ENCODE results near the gene RCSD1.
A peak's percentile ranks its signal among the peaks of the same experiment; 100 is the strongest.

The RCSD1 gene

GRCh38 chr1:167645625-167646414 is 15.8 kb downstream of the RCSD1 start:
- no peak overlapping the region for H2BK5ac ChIP-seq (ENCODE audit: low read length)
- no CpG with 5 or more reads among the region's 15 CpGs for WGBS, 2 donors (ENCODE audit: extremely low coverage in 2 of 2, insufficient read length in 2 of 2, insufficient replicate concordance in 1 of 2)
- peak overlapping the region; percentile 23 for H2AK5ac ChIP-seq (ENCODE audit: low read depth, low read length)
- H3K4me2 ChIP-seq (ENCODE audit: insufficient read depth, low read length, poor library complexity, severe bottlenecking) = no peak overlapping the region
- H3K4me3 ChIP-seq (ENCODE audit: low read length in 2 of 2) = no peak overlapping the region
- peaks cover 0 to 11% (median 0%) of the 10 kb centered on the region in 3 experiments for H3K27me3 ChIP-seq (ENCODE audit: control insufficient read depth in 3 of 3, insufficient read depth in 3 of 3, low read depth in 1 of 3, low read length in 3 of 3)
- no peaks in the 10 kb centered on the region for H3K79me1 ChIP-seq (ENCODE audit: low read depth, low read length)
- no peak overlapping the region for H3K14ac ChIP-seq (ENCODE audit: low read length)
- H3K9ac ChIP-seq (ENCODE audit: low read depth, low read length, poor library complexity) = no peak overlapping the region
- no peak for DNase-seq (ENCODE audit: low spot score)
- no peak overlapping the region for H2BK12ac ChIP-seq (ENCODE audit: low read length)
- H3K18ac ChIP-seq (ENCODE audit: low read length) = peak overlapping the region; percentile 76
- H3K9me3 ChIP-seq (replicated peaks in 1 of 2; ENCODE audit: control insufficient read depth in 2 of 2, insufficient read depth in 1 of 2, low read depth in 1 of 2, low read length in 2 of 2) = no peaks in the 10 kb centered on the region
- H3K36me3 ChIP-seq (replicated peaks in 1 of 2; ENCODE audit: control insufficient read depth in 2 of 2, insufficient read depth in 2 of 2, low read length in 2 of 2) = no peaks in the 10 kb centered on the region
- H3K4ac ChIP-seq (ENCODE audit: low read length) = no peak overlapping the region
- H3K4me1 ChIP-seq (ENCODE audit: control insufficient read depth in 2 of 2, insufficient read depth in 1 of 2, low read depth in 1 of 2, low read length in 2 of 2) = peaks cover 0 to 5% of the 10 kb centered on the region in 2 donors
- H2AFZ ChIP-seq (ENCODE audit: low read length) = no peak overlapping the region
- H4K8ac ChIP-seq (ENCODE audit: low read depth, low read length) = no peak overlapping the region
- no peak overlapping the region for H4K91ac ChIP-seq (ENCODE audit: low read depth, low read length, poor library complexity)
- peak overlapping the region; percentile 51 for H2BK15ac ChIP-seq (ENCODE audit: low read length)
- H3K27ac ChIP-seq (replicated peaks; ENCODE audit: low read length) = no peak overlapping the region
- no peak overlapping the region for H2BK120ac ChIP-seq (ENCODE audit: low read depth, low read length)
- H3K23ac ChIP-seq (ENCODE audit: low read depth, low read length, poor library complexity) = peak overlapping the region; percentile 21

GRCh38 chr1:167648252-167648849 is 18.3 kb downstream of the RCSD1 start:
- H3K23ac ChIP-seq (ENCODE audit: low read depth, low read length, poor library complexity) = no peak overlapping the region
- H2AFZ ChIP-seq (ENCODE audit: low read length) = no peak overlapping the region
- no peak for DNase-seq (ENCODE audit: low spot score)
- no peak overlapping the region for H3K18ac ChIP-seq (ENCODE audit: low read length)
- H3K27ac ChIP-seq (replicated peaks; ENCODE audit: low read length) = no peak overlapping the region
- no peak overlapping the region for H3K9ac ChIP-seq (ENCODE audit: low read depth, low read length, poor library complexity)
- H2BK15ac ChIP-seq (ENCODE audit: low read length) = no peak overlapping the region
- H3K9me3 ChIP-seq (replicated peaks in 1 of 2; ENCODE audit: control insufficient read depth in 2 of 2, insufficient read depth in 1 of 2, low read depth in 1 of 2, low read length in 2 of 2) = no peaks in the 10 kb centered on the region
- WGBS, 2 donors (ENCODE audit: extremely low coverage in 2 of 2, insufficient read length in 2 of 2, insufficient replicate concordance in 1 of 2) = no CpG with 5 or more reads among the region's 5 CpGs
- no peak overlapping the region for H2BK120ac ChIP-seq (ENCODE audit: low read depth, low read length)
- H2AK5ac ChIP-seq (ENCODE audit: low read depth, low read length) = no peak overlapping the region
- H3K4me2 ChIP-seq (ENCODE audit: insufficient read depth, low read length, poor library complexity, severe bottlenecking) = no peak overlapping the region
- H4K91ac ChIP-seq (ENCODE audit: low read depth, low read length, poor library complexity) = no peak overlapping the region
- H3K14ac ChIP-seq (ENCODE audit: low read length) = no peak overlapping the region
- no peak overlapping the region for H4K8ac ChIP-seq (ENCODE audit: low read depth, low read length)
- no peak overlapping the region for H2BK5ac ChIP-seq (ENCODE audit: low read length)
- no peaks in the 10 kb centered on the region for H3K36me3 ChIP-seq (replicated peaks in 1 of 2; ENCODE audit: control insufficient read depth in 2 of 2, insufficient read depth in 2 of 2, low read length in 2 of 2)
- peaks cover 0 to 18% (median 0%) of the 10 kb centered on the region in 3 experiments for H3K27me3 ChIP-seq (ENCODE audit: control insufficient read depth in 3 of 3, insufficient read depth in 3 of 3, low read depth in 1 of 3, low read length in 3 of 3)
- H3K79me1 ChIP-seq (ENCODE audit: low read depth, low read length) = no peaks in the 10 kb centered on the region
- H3K4ac ChIP-seq (ENCODE audit: low read length) = no peak overlapping the region
- H3K4me1 ChIP-seq (ENCODE audit: control insufficient read depth in 2 of 2, insufficient read depth in 1 of 2, low read depth in 1 of 2, low read length in 2 of 2) = peaks cover 0 to 2% of the 10 kb centered on the region in 2 donors
- no peak overlapping the region for H2BK12ac ChIP-seq (ENCODE audit: low read length)
- H3K4me3 ChIP-seq (ENCODE audit: low read length in 2 of 2) = no peak overlapping the region

DNA sequence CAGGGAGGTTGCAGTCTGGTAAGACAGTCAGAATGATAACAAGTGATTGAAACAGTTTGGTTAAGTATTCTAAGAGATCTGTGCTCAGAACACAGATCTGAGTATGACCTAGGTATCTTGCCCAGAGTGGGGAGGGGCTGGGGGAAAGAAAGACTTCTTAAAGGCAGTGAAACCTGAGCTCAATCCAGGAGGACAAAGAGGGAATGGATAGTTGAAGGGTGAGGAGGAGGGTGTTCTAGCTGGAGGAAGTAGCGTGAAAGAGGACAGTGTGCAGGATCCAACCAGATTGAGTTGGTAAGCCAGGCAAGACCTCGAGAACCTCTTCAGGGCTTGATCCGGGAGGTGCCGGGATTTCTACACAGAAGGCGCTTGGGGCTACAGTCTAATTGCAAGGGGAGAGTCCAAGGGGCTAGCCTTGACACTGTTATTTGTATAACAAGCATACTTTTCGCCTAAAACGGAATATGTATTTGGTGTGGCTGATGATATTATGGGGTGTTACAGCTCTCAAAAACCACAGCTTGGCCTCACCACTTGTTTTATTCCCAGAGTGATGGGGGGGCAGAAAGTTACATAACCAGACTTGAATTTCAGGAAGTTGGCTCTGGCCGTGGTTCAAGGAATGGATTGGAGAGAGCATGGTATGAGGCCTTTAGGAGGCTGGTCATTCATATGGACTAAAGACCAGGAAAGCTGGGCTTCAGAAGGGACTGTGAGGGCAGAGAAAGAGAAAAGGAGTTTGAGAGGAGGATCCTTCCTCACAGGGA is 19.1 kb downstream of the RCSD1 start:
- Histone ChIP-seq H3K4me3 (ENCODE audit: low read length in 2 of 2) (no peak overlapping the region), H3K9ac (ENCODE audit: low read depth, low read length, poor library complexity) (no peak overlapping the region), H3K18ac (ENCODE audit: low read length) (no peak overlapping the region), H3K9me3 (replicated peaks in 1 of 2; ENCODE audit: control insufficient read depth in 2 of 2, insufficient read depth in 1 of 2, low read depth in 1 of 2, low read length in 2 of 2) (no peaks in the 10 kb centered on the region), H3K4me2 (ENCODE audit: insufficient read depth, low read length, poor library complexity, severe bottlenecking) (no peak overlapping the region), H3K36me3 (replicated peaks in 1 of 2; ENCODE audit: control insufficient read depth in 2 of 2, insufficient read depth in 2 of 2, low read length in 2 of 2) (no peaks in the 10 kb centered on the region), H3K14ac (ENCODE audit: low read length) (no peak overlapping the region), H3K27ac (replicated peaks; ENCODE audit: low read length) (no peak overlapping the region), H3K23ac (ENCODE audit: low read depth, low read length, poor library complexity) (no peak overlapping the region), H4K8ac (ENCODE audit: low read depth, low read length) (no peak overlapping the region), H2AFZ (ENCODE audit: low read length) (no peak overlapping the region), H3K4me1 (ENCODE audit: control insufficient read depth in 2 of 2, insufficient read depth in 1 of 2, low read depth in 1 of 2, low read length in 2 of 2) (peaks cover 0 to 2% of the 10 kb centered on the region in 2 donors), H3K4ac (ENCODE audit: low read length) (no peak overlapping the region), H2AK5ac (ENCODE audit: low read depth, low read length) (no peak overlapping the region), H2BK15ac (ENCODE audit: low read length) (no peak overlapping the region), H2BK120ac (ENCODE audit: low read depth, low read length) (no peak overlapping the region), H3K27me3 (ENCODE audit: control insufficient read depth in 3 of 3, insufficient read depth in 3 of 3, low read depth in 1 of 3, low read length in 3 of 3) (peaks cover 0 to 21% (median 0%) of the 10 kb centered on the region in 3 experiments), H2BK5ac (ENCODE audit: low read length) (no peak overlapping the region), H4K91ac (ENCODE audit: low read depth, low read length, poor library complexity) (no peak overlapping the region), H2BK12ac (ENCODE audit: low read length) (no peak overlapping the region), H3K79me1 (ENCODE audit: low read depth, low read length) (no peaks in the 10 kb centered on the region)
- WGBS, 2 donors (ENCODE audit: extremely low coverage in 2 of 2, insufficient read length in 2 of 2, insufficient replicate concordance in 1 of 2) = no CpG with 5 or more reads among the region's 8 CpGs
- DNase-seq (ENCODE audit: low spot score) = no peak
